Astrocyte of the hippocampus (primary cell): ENCODE data around the gene MSH3.

Experiments
- DNase-seq: peaks from one replicate; pipeline ENCODE4 v3.0.0; 2011; ENCODE audit warnings: low read depth, low spot score

The MSH3 gene

DNA sequence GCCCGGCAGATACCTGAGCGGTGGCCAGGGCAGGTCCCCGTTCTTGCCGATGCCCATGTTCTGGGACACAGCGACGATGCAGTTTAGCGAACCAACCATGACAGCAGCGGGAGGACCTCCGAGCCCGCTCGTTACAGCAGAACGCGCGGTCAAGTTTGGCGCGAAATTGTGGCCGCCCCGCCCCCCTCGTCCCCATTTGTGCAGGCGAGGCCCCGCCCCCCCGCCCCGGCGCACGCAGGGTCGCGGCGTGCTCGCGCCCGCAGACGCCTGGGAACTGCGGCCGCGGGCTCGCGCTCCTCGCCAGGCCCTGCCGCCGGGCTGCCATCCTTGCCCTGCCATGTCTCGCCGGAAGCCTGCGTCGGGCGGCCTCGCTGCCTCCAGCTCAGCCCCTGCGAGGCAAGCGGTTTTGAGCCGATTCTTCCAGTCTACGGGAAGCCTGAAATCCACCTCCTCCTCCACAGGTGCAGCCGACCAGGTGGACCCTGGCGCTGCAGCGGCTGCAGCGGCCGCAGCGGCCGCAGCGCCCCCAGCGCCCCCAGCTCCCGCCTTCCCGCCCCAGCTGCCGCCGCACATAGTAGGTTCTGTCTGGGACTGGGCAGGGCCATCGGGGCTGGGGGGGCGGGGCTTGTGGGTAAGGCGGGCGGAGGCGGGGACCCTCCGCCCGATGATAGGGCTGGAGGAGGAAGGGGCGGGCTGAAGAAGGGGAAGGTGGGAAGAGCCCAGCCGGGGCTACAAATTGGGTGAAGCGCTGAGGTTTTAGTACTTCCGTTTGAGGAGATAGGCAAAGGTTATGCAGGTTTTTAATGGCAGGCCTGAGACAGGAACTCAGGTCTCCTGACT is at the start of gene MSH3, which contains the start of gene DHFR:
MSH3 (plus strand) TSS at position 262 of the 840 bp plus-strand sequence; CDS start at position 338, 76 bp downstream.
DHFR (minus strand) TSS at position 593 of the 840 bp plus-strand sequence; CDS start at position 99, 494 bp downstream.
- peak; percentile 95 for DNase-seq

DNA sequence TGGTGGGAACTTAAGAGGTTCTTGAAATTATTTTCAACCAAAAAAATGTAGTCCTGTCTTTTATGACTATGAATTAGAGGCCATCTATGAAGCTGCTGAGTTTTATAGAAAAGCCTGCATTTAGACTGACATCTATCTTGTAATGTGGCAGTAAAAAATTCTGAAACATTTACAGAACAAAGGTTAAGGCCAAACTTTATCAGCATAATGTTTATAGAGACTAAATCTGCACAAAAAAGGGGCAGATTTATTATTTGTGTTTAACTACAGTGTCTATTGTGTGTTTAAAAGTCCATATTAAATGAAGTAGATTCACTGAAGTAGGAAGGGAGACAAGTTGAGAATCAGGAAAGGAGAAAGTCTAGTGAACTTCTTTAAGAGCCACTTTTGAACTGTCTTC is 47.1 kb upstream of the MSH3 start:
- no peak for DNase-seq

DNA sequence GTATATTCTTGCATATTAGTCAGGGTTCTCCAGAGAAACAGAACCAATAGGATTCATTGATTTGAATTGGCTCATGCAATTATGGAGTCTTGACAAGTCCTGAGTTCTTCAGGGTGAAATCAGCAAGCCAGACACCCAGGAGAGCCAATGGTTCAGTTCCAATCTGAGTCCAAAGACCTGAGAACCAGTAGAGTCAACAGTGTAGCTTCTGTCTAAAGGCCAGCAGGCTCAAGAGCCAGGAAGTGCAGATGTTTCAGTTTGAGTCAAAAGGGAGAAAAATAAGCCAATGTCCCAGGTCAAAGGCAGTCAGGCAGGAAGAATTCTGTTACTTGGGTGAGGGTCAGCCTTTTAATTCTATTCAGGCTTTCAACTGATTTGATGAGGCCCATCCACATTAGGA is 46.6 kb upstream of the MSH3 start:
- no peak for DNase-seq

DNA sequence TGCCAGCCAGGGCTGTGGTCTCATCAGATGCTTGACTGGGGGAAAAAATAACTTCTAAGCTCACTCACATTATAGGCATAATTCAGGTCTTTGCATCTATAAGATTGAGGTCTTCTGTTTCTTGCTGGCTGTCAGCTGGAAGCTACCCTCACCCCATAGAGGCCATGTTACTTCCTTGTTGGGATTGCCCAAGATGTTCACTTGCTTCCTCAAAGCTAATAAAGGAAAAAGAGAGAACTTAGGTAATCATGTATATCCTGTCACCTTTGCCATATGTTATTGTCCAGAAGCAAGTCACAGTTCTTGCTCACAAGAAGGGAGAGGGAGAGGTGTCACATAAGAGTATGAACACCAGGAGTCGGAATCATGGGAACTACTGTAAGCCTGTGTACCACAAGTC is 45.7 kb upstream of the MSH3 start:
- DNase-seq: no peak

DNA sequence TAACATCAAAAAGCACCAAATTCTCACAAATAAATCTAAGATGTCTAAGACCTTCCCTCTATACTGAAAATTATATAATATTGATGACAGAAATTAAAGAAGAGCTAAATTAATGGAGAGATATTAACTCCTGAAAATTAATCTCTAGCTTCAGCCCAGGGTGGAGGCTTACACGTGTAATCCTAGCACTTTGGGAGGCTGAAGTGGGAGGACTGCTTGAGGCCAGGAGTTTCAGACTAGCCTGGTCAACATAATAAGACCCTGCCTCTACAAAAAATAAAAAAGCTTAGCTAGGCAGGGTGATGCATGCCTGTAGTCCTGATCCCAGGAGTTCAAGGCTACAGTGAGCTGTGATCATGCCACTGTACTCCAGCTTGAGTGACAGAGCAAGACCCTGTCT is 44.8 kb upstream of the MSH3 start:
- no peak for DNase-seq

DNA sequence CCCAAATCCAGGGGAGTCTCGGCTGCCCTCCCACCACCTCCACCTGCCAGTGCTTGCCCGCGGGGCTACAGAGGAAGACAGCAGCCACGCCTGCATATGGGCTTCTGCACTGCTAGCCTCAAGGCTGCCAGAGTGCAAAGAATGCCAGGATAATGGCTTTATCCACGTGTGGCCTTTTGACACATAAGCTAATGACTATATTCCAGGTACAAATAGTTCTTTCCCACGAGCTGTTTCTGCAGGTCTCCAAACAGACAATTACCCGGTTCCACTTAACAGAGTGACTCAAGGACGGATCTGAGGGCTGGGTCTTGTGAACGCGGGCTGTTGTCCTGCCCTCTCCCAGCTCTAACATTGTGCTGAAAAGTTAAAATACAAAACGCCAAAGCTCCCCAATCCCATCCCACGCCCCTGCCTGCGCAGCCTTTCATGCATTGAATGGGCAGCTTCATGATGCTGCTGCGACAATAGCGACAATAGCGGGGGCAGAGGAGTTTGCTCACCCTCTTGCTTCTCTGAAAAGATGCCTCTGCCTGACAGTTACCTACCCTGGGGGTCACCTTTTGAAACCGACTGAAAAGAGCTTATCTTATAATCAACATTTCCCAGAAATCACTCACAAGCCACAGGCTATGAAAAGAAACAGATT is 39.1 kb upstream of the MSH3 start:
- peak; percentile 40 for DNase-seq

DNA sequence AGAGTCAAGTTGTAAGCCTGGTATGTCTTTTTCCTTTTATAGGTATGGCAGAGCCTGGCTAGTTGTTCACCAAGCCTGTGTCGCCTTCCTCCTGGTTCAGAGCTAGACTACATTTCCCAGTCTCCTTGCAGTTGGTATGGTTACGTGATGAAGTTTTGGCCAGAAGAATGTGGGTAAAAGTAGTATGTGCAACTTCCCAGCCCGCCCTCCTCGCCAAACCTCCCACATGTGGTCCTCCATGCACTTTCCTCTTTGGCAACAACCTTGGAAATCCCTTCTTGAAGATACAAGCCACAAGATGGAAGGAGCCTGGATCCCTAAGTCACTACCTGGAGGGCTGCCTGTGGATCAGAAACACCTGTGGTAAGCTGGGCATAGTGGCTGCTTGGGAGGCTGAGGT is 36.0 kb upstream of the MSH3 start:
- DNase-seq: no peak

DNA sequence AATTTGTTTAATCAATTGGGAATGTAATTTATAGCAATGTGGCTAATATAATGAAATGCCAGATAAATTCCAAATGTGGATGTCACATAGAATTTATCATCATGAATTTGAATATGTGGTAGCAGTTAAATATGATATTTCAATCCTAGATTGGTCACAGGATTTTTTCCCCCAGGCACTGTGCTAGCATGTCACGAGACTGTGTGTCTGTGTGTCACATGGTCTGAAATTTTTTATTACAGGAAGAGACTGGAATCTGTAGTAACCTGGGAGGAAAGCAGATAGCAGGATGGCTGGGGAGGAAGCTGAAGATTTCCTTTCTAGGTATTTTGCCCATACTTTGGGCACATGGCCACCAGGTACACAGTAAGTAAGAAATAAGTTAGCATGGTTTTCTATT is 35.4 kb upstream of the MSH3 start:
- DNase-seq: no peak

DNA sequence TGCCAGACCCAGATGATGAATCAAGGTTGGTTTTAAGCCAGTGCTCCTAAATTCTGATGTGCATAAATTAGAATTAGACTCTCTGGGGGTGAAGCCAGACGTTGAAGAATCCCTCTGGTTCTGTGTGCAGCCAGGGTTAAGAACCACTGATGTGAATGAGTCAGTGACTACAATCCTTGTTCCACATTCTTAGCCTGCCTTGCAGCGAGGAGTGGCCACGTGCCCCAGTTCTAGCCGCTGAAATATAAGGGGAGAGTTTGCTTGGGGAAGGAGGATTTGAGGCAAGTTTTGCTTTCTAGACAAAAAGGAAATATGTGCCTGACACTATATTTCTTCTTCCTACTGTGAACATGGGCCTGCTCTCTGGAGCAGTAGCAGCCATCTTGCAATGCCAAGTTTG is 34.2 kb upstream of the MSH3 start:
- peak; percentile 91 for DNase-seq

DNA sequence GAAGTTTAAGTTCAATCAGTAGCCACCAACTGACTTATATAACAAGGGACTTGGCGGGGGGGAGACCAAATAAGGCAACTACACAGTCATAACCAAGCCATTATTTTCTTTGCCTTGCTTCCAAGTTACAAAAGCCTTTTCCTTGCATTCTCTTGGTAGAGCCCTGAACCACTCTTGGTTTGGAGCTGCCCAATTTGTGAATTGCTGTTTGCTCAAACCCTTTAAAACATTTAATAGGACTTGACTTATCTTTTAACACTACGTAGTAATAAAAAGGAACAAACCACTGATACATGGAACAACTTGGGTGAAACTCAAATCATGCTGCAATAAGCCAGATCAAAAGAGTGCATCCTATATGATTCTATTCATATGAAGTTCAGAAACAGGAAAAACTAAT is 31.7 kb upstream of the MSH3 start:
- DNase-seq: peak; percentile 20

DNA sequence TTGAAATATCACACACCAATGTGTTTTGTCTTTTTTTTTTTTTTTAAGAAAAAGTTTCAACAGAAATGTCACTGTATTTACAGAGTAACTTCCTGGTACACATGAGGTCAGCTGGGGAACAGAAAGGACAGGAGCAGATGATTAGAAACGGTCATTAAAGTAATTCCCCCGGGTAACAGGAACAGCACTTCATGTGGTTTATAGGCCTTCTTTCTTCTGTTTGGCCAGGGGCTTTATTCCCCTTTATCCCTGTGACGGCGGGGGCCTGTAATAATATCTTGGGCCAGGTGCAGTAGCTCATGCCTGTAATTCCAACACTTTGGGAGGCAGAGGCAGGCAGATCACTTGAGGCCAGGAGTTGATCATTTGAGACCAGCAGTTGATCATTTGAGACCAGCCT is 30.5 kb upstream of the MSH3 start:
- no peak for DNase-seq

DNA sequence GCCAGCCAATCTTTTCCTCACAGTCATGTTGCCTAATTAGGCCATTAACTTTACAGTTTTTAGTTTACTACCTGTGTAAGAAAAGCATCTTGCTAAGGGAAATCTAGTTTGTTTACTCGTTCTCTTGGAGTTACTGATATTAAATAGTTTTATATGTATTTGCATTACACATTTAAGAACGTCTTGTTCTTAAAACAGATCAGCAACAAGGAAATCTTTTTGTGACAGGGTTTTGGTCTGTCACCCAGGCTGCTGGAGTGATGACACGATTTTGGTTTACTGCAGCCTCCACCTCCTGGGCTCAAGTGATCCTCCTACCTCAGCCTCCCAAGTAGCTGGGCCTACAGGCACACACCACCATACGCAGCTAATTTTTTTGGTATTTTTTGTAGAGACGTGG is 29.2 kb upstream of the MSH3 start:
- no peak for DNase-seq

DNA sequence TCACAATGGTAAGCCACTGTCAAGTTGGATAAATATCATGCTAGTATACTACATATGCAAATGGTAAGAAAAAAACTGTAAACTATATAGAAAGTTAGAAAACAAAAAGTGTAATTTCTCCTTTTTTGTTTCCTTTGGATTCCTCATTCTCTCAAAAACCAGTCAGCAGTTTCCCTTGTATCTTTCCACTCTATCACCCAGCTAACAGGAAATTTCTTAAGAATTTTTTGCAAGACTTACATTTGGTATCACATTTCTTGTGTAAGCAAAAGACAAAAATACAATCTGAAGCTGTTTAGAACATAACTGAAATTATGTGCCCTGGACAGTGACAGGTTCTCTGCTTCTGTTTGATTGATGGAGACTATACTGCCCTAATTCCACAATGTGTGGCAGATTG is 25.2 kb upstream of the MSH3 start:
- no peak for DNase-seq

DNA sequence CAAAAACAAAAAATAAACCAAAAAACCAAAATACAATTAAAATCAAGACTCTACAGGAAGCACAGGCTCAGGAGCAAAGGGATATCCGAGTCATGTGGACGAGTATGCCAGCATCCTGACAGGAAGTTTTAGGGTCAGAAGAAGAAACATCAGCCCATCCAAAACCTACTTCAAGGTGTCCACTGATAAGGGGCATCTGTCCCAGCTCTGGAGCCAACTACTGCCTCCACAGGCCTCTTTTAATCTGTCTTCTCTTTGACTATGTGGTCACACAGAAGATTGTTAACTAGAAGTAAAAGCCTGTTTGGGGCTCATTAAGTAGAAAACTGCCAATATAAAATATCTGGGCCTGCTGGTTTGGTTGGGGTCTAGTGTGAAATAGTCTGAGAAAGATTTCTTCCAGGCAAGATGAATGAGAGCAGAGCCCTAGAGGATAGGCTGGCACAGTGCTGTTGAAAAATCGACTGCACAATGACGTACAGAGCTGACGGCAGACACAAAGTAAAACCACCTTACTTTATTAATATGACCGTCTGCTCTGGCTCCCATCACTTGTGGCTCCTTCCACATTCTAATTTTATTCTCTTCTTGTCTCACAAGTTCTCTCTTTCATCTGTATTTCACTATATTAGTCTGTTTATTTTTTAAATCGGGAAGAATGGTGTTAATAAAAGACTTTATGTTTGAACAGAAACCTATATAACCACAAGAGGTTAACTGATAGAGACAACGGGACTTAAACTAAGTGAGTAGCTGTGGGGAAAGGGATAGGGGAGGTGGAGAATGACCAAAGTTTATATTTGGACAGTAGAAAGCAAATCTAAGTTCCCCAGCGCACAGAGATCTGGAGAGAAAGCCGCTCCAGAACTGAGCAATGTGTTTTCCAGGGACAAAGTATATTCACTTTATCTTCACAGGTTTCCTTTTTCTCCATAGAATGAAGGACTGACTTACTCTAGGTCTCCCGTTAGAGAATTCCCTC is 22.9 kb upstream of the MSH3 start:
- no peak for DNase-seq

DNA sequence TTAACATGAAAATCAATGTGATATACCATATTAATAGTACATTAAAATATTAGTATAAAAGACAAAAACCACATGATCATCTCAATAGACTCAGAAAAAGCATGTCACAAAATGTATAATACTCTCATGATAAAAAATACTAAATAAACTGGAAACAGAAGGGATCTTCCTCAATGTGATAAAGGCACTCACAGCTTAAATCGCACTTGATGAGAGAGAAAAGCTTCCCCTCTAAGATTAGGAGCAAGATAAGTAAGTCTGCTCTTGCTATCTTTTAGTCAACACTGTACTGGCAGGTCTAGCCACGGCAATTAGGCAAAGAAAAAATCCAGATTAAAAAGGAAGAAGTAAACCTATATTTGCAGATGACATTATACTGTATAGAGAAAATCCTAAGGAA is 21.8 kb upstream of the MSH3 start:
- DNase-seq: no peak

DNA sequence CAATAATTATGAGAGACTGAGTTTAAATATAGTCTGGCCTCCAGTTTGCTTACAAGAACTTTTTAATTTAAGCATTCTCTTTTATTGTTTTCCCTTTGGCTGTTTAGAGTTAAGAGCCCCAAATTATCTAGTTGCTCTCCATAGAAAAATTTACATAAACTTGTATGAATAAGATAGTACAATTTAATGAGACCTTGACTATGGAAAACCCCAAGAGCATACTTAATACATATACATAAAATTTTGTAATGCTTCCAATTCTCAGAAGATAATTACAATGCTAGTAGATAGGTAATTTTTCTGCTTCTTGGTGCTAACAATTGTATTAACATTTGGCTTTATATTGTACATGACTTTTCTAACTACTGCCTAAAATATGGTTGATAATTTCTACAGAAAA is 20.3 kb upstream of the MSH3 start:
- DNase-seq: no peak

DNA sequence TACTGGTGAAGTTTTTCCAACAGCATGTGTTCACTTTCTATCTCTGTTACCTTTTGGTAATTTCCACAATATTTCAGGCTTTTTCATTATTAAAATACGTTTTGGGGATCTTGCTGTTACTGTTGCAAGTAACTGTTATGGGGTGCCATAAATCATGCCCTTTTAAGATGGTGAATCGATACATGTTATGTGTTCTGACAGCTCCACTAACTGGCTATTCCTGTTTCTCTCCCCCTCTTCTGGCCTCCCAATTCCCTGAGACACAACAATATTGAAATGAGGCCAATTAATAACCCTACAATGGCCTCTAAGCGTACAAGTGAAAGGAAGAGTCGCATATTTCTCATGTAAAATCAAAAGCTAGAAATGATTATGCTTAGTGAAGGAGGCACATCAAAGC is 13.1 kb upstream of the MSH3 start:
- DNase-seq: no peak

DNA sequence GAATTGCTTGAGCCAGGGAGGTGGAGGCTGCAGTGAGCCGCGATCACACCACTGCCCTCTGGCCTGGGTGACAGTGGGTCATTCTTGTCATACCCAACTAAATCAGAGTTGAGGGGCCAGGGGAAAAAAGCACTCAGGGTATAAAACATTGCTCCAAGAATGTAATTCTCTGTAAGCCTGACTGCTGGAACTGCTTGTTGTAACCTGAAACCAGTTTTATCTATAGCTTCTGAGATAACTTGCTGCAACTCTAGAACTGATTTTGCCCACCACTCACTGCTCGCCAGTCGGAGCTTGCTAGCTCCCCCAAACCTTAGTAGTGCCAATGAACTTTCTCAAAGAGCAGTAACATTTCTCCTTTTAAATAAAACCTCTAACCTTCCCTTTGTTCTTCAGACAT is 9.6 kb upstream of the MSH3 start:
- DNase-seq: no peak

DNA sequence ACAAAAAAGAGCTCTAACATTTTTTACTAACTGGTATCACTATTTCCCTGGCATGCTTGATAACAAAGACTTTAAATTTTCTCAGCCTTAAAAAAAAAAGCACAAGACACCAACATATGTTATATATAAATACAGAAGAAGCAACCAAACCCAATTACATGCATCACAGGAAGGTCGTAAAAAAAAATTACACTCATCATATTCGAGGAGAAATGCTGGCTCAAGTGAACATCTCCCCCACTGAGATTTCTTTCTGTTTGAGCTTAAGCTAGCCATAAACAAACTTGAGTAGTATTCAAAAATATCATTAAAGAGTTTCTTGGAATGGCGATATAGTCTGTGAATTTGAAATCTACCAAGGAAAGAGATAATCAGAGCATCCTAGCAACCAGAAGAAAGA is 7.5 kb upstream of the MSH3 start:
- no peak for DNase-seq

DNA sequence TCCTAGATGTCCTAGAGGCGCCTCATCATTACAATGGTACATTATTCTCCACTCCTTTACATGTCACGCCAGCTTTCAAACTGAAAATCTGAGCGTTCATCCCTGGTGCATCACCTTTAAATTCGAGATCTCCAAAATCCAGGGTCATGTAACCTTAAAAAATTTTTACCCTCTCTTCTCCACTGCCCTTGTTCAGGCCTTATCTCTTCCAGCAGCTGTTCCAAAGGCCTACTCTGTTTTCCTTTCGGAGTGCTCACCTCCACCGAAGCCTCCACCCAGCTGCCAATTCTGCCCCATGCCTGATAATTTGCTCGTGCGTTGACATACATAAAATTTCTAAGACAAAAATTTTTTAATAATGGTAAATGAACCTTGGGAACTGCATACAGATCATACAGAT is 950 bp upstream of the MSH3 start:
- DNase-seq: no peak

DNA sequence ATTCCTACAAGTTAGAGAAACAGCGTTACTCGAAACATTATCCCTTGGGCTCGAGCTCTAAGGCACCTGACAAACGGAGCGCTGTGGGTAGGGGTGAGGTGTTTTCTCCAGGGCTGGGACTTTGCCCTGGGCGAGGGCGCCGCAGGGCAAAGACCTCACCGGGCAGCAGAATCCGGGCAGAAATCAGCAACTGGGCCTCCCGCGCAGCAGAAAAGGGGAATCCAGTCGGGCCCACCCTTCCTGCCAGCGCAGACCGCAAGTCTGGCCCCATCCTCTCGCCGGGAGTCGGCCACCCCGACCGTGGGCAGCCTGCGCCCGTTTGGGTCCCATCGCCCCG is 430 bp upstream of the MSH3 start:
- DNase-seq: peak; percentile 7

DNA sequence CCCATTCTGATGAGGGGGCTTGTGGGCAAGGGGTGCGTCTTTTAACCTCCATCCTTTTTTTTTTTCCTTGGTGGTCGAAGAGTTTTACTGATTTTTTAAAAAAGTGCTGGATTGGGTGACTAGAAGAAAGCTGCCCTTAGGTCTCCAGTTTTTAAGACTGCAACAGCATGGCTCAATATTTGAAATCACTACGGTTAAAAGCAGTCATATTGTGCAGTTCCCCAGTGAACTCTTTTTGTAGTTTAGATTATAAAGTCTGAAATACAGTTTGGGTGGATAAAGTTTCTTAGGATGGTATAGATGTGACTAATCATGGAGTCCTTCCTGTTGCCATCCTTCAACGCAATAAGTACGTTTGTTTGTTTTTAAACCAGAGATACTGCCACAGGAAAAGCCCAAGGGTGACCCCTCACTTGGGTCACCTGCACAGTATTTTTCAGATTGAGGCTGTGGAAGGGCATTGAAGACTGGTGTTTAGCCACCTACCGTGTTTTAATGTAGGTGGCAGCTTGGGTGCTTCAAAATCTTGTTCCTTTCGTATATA is 851 bp downstream of the MSH3 start:
- no peak for DNase-seq
